ENCODE measurements around the gene GTF2F2.

GTF2F2 gene

DNA sequence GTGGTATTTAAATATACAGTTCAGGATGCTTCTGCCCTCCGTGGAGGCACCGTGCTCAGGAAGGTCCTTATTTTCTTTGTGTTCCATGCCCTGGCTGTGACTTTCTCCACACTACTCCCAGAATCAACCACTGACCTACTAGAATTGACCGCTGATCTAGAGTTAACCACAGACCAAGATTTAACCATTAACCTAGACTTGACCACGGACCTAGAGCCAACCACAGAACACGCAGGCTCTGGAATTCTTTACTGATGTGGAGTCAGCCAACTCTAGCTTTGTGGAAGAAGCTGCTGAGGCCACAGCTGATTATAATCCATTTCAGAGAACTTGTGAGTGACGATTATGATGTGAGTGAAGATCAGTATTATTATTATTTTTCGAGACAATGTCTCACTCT lies 18.0 kb downstream of the GTF2F2 start:
- TF ChIP-seq, protein P1, sequence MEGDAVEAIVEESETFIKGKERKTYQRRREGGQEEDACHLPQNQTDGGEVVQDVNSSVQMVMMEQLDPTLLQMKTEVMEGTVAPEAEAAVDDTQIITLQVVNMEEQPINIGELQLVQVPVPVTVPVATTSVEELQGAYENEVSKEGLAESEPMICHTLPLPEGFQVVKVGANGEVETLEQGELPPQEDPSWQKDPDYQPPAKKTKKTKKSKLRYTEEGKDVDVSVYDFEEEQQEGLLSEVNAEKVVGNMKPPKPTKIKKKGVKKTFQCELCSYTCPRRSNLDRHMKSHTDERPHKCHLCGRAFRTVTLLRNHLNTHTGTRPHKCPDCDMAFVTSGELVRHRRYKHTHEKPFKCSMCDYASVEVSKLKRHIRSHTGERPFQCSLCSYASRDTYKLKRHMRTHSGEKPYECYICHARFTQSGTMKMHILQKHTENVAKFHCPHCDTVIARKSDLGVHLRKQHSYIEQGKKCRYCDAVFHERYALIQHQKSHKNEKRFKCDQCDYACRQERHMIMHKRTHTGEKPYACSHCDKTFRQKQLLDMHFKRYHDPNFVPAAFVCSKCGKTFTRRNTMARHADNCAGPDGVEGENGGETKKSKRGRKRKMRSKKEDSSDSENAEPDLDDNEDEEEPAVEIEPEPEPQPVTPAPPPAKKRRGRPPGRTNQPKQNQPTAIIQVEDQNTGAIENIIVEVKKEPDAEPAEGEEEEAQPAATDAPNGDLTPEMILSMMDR (IDR thresholded peaks at IDR 0.05; ENCODE audit: borderline replicate concordance, insufficient read depth, low read depth, low read length), result no peak

DNA sequence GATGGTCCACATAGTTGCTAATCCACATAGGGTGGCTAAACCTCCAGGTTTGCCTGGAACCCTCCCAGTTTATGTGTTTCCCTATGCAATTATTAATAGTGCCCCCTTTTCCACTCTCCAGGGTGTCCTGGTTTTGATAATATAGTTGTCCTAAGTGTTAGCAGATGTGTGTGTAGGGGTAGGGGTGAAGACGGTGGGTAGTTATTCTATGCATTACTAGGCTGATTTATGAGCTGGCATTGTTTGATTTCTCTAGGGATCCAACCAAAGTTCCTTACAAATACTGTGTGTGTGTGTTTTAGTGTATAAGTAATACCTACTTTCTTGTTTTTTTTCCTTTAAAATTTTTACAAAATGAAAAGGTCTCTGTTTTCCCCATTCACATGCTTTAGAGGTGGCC lies 21.1 kb downstream of the GTF2F2 start:
- TF ChIP-seq, protein P1 (IDR thresholded peaks at IDR 0.05; ENCODE audit: borderline replicate concordance, insufficient read depth, low read depth, low read length), result no peak

More for the DNA sequence above, 18.0 kb downstream of the GTF2F2 start:
- H3K4me3 ChIP-seq (ENCODE audit: low read depth, low read length), result no peak overlapping the region

DNA sequence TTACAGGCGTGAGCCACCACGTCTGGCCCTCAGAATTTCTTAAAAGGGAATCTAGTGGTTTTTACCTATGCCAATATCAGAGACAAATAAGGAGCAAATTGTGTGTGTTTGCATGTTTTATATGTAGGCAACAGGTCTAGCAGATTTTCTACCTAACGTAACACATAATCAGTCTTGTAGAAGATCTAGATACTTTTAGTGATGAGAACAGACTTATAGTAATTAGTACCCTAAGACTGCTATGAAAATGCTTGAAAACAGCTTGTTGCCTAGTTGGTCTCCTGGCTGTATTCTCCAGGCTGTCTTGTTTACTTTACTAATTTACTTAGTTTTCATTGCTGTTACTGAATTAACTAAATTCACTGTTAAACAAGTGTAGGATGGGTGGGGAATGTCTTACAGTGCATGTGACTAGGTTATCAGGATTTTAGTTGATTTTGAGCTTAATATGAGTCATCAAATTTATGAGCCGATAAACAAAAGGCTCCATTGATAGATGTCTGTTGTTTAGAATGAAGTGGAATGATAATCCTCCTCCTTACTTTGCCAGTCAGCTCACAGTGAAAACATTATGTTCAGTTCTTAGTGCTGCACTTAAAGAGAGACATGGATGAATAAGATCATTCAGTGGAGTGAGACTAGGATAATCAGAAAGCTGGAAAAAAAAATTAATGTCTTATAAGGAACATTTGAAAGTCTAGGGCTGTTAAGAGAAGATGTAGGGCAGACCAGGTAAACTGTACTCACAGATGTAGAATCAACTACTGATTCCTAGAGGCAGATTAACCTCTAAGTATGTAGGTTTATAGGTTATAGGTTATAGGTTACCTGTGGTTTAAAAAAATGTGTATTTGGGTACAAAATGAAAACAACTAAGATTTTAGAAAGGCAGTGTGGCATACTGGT lies 22.4 kb downstream of the GTF2F2 start:
- TF ChIP-seq, protein P1 (IDR thresholded peaks at IDR 0.05; ENCODE audit: borderline replicate concordance, insufficient read depth, low read depth, low read length), result no peak

More for the DNA sequence above, 21.1 kb downstream of the GTF2F2 start:
- no peak overlapping the region for H3K4me3 ChIP-seq (ENCODE audit: low read depth, low read length)

DNA sequence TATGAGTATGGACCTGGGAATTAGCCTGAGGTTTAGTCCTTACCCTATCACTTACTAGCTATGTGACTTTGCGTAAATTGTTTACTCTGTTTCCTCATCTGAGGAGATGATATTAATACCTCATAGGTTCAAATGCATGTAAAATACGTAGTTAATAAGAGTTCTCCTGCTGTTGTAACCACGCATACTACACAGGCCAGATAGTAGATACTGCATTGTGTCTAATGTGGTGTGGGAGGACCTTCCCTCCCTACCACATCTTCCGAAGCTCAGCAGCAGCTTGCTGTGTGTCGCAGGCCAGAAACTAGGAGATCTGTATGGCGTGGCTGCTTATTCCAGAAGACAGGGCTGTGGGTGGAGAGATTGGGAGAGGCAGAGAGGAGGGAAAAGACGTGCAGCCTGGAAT lies 23.0 kb downstream of the GTF2F2 start:
- no peak overlapping the region for H3K4me3 ChIP-seq (ENCODE audit: low read depth, low read length)
- TF ChIP-seq, protein P1 (IDR thresholded peaks at IDR 0.05; ENCODE audit: borderline replicate concordance, insufficient read depth, low read depth, low read length), result no peak

More for the DNA sequence above, 22.4 kb downstream of the GTF2F2 start:
- no peak overlapping the region for H3K4me3 ChIP-seq (ENCODE audit: low read depth, low read length)

DNA sequence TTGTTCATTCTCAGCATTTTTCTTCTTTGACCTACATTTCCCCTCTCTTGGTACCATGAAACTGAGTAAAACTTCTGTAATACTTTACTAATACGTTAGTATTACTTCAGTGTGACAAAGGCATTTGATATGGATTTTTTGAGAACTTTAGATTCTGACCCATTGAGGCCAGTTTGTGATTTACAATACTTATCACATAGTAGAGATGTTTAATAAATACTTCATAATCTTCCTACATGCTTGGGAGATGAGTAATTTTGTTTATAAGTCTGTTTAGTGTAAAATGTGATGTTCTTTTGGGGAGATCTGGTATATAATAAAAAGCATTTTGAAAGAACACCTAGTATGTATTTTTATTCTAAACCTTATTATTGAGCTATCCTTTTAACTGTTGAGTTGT lies 29.7 kb downstream of the GTF2F2 start:
- TF ChIP-seq, protein P1 (IDR thresholded peaks at IDR 0.05; ENCODE audit: borderline replicate concordance, insufficient read depth, low read depth, low read length), result no peak
- no peak overlapping the region for H3K4me3 ChIP-seq (ENCODE audit: low read depth, low read length)

DNA sequence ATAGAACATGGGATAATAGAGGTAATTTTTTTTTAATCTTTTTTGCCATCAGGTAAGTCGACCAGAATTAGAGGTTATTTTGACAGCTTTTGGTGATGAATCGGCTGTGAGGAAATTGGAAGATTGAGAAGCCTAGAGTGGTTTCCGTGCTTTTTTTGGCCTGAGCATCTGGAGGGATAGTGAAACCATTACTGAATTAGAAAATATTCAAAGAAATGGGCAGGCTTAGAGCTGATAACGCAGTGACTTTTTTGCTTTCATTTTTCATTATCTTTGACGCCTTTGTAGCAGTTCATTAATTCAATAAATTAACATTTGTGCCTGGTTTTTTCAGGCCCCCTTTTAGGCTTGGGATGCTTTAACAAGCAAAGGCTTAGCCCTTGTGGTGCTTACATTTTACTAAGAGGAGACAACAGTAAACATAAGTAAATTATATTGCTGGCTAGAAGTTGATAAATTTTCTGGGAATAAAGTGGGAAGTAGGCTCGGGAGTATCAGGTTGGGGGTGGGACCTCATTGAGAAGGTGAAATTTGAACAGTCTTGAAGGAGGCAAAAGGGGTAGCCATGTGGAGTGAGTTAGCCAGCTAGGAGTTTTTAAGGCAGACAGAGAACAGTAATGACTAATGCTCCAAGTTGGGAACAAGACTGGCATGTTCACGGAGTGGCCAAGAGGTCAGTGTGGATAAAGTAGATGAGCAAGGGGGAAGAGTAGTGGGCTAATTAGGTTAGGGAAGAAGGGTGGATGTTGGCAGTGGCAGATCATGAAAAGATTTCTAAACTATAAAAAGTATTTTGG lies 36.5 kb downstream of the GTF2F2 start:
- TF ChIP-seq, protein P1 (IDR thresholded peaks at IDR 0.05; ENCODE audit: borderline replicate concordance, insufficient read depth, low read depth, low read length), result no peak
- H3K4me3 ChIP-seq (ENCODE audit: low read depth, low read length), result no peak overlapping the region
